HepG2 (cell line): ENCODE data around the gene LPCAT4. TPM values are rescaled to one million over a fixed set of nuclear protein-coding genes. Genes with fewer than 3 reads are reported as not detected.

Experiments used
- CCAR2 ChIP-seq: fragments of 200-400 bp; formaldehyde crosslinking; optimal IDR thresholded peaks from 2 replicates; pipeline ENCODE3; 2018; ENCODE audit warnings: low read depth, mild to moderate bottlenecking, low read length, moderate library complexity
- HMGA1 ChIP-seq: sonication (generic); formaldehyde crosslinking; conservative IDR thresholded peaks from 2 replicates; pipeline ENCODE4 v1.4.0; 2020; ENCODE audit warnings: missing genetic modification reagents
- KAT2B ChIP-seq: fragments of 150-350 bp; IDR thresholded peaks from 2 replicates; pipeline ENCODE4 v1.6.1; 2014; ENCODE audit warnings: low read depth, low read length, borderline replicate concordance
- MED8 ChIP-seq: sonication (generic); formaldehyde crosslinking; IDR thresholded peaks from 2 replicates; pipeline ENCODE4 v1.8.1; 2023; ENCODE audit warnings: mild to moderate bottlenecking, missing genetic modification reagents; ENCODE audit not compliant: insufficient replicate concordance
- NFE2 ChIP-seq: sonication (generic); formaldehyde crosslinking; IDR thresholded peaks from 2 replicates; pipeline ENCODE4 v1.4.0; 2020; ENCODE audit warnings: missing genetic modification reagents
- PAXIP1 ChIP-seq: sonication (generic); formaldehyde crosslinking; conservative IDR thresholded peaks from 2 replicates; pipeline ENCODE4 v1.4.0; 2020; ENCODE audit warnings: mild to moderate bottlenecking, missing genetic modification reagents, moderate library complexity
- POLR2AphosphoS5 ChIP-seq: IDR thresholded peaks from 2 replicates; pipeline ENCODE4 v1.6.1; 2012; ENCODE audit warnings: low read depth, low read length
- SNAI1 ChIP-seq: sonication (generic); formaldehyde crosslinking; IDR thresholded peaks from 2 replicates; pipeline ENCODE4 v1.5.0; 2020; ENCODE audit warnings: mild to moderate bottlenecking, missing genetic modification reagents, borderline replicate concordance
- SNAPC2 ChIP-seq: sonication (generic); formaldehyde crosslinking; IDR thresholded peaks from 2 replicates; pipeline ENCODE4 v1.8.1; 2022; ENCODE audit warnings: mild to moderate bottlenecking, missing genetic modification reagents
- SOX6 ChIP-seq, 2 experiments: fragments of 450-650 bp in 1 of 2; sonication (generic) in 1 of 2; formaldehyde crosslinking in 1 of 2; IDR thresholded peaks; 2 replicates each; pipeline versions ENCODE4 v1.4.0 to v1.6.1; 2017 to 2020; ENCODE audit warnings: antibody characterized with exemption in 1 of 2, mild to moderate bottlenecking in 1 of 2, missing genetic modification reagents in 1 of 2
- SRSF1 ChIP-seq: fragments of 200-400 bp; formaldehyde crosslinking; optimal IDR thresholded peaks from 2 replicates; pipeline ENCODE3; 2017; ENCODE audit warnings: mild to moderate bottlenecking, low read depth, low read length, moderate library complexity
- ZBTB7B ChIP-seq: sonication (generic); formaldehyde crosslinking; IDR thresholded peaks from 2 replicates; pipeline ENCODE4 v1.4.0; 2020; ENCODE audit warnings: missing genetic modification reagents
- ZNF367 ChIP-seq: sonication (generic); formaldehyde crosslinking; IDR thresholded peaks from 2 replicates; pipeline ENCODE4 v1.4.0; 2020; ENCODE audit warnings: missing genetic modification reagents, borderline replicate concordance
- polyA plus RNA-seq, 8 experiments: library from polyadenylated mRNA; depleted of rRNA in 3 of 8; stranded (reverse) in 7 of 8; unstranded in 1 of 8; fragments of >200 nt; fragmentation: Illumina TruSeq in 4 of 8; extraction: Trizol in 4 of 8; gene quantifications; 2 replicates each; pipeline versions ENCODE4 v1.2.1 to v1.2.3, GENCODE V29; 2011 to 2016; ENCODE audit warnings: low read depth in 4 of 8, missing spikeins in 1 of 8, mixed read lengths in 1 of 8; ENCODE audit not compliant: insufficient read depth in 1 of 8
- total RNA-seq, 5 experiments: library from RNA; depleted of rRNA; stranded (reverse); fragments of >200 nt; fragmentation: Illumina TruSeq; extraction: Trizol; gene quantifications; 2 replicates each; pipeline ENCODE4 v1.2.3, GENCODE V29; 2016; ENCODE audit warnings: low read depth in 1 of 5
- TF ChIP-seq, protein P1 (sequence below): sonication (generic); formaldehyde crosslinking; IDR thresholded peaks from 2 replicates; pipeline ENCODE4 v1.8.0; 2022; ENCODE audit warnings: missing genetic modification reagents, mild to moderate bottlenecking, borderline replicate concordance
- TF ChIP-seq, protein P2 (sequence below): IDR thresholded peaks from 2 replicates; pipeline ENCODE4 v1.6.1; 2016; ENCODE audit warnings: low read depth
- TF ChIP-seq, protein P3 (sequence below): sonication (generic); formaldehyde crosslinking; IDR thresholded peaks from 2 replicates; pipeline ENCODE4 v1.5.0; 2020; ENCODE audit warnings: mild to moderate bottlenecking, missing genetic modification reagents
- TF ChIP-seq, protein P4 (sequence below): sonication (generic); formaldehyde crosslinking; IDR thresholded peaks from 2 replicates; pipeline ENCODE4 v1.5.1; 2020; ENCODE audit warnings: missing genetic modification reagents, mild to moderate bottlenecking, borderline replicate concordance

Gene LPCAT4
- total and polyA plus RNA-seq, 2 of the 13 experiments (the other 11 are each of a cell fraction or from before 2014, with no cell fraction given) = 8.1 to 57.1 TPM

GRCh38 chr15:34318277-34319079 is 48.5 kb downstream of the LPCAT4 start (continued):
- TF ChIP-seq, protein P1, sequence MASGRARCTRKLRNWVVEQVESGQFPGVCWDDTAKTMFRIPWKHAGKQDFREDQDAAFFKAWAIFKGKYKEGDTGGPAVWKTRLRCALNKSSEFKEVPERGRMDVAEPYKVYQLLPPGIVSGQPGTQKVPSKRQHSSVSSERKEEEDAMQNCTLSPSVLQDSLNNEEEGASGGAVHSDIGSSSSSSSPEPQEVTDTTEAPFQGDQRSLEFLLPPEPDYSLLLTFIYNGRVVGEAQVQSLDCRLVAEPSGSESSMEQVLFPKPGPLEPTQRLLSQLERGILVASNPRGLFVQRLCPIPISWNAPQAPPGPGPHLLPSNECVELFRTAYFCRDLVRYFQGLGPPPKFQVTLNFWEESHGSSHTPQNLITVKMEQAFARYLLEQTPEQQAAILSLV (CRISPR knock-in tag) = no peak
- TF ChIP-seq HMGA1 (CRISPR knock-in tag) (no peak), ZBTB7B (CRISPR knock-in tag) (no peak), PAXIP1 (CRISPR knock-in tag) (no peak; the same call in 1 of the 2 replicates), SOX6 (IDR thresholded peaks at IDR 0.05) (no peak), SOX6 (CRISPR knock-in tag; IDR thresholded peaks at IDR 0.05) (peak; percentile 74), SNAI1 (CRISPR knock-in tag) (no peak), SNAPC2 (CRISPR knock-in tag) (no peak), ZNF367 (CRISPR knock-in tag) (no peak), CCAR2 (no peak), NFE2 (no peak), SRSF1 (no peak), POLR2AphosphoS5 (peak; percentile 87), MED8 (CRISPR knock-in tag) (no peak), KAT2B (no peak)
- TF ChIP-seq, protein P2, sequence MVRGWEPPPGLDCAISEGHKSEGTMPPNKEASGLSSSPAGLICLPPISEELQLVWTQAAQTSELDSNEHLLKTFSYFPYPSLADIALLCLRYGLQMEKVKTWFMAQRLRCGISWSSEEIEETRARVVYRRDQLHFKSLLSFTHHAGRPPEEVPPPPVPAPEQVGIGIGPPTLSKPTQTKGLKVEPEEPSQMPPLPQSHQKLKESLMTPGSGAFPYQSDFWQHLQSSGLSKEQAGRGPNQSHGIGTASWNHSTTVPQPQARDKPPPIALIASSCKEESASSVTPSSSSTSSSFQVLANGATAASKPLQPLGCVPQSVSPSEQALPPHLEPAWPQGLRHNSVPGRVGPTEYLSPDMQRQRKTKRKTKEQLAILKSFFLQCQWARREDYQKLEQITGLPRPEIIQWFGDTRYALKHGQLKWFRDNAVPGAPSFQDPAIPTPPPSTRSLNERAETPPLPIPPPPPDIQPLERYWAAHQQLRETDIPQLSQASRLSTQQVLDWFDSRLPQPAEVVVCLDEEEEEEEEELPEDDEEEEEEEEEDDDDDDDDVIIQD (CRISPR knock-in tag) = peak; percentile 76; the same call in 1 of the 2 replicates
- TF ChIP-seq, protein P3, sequence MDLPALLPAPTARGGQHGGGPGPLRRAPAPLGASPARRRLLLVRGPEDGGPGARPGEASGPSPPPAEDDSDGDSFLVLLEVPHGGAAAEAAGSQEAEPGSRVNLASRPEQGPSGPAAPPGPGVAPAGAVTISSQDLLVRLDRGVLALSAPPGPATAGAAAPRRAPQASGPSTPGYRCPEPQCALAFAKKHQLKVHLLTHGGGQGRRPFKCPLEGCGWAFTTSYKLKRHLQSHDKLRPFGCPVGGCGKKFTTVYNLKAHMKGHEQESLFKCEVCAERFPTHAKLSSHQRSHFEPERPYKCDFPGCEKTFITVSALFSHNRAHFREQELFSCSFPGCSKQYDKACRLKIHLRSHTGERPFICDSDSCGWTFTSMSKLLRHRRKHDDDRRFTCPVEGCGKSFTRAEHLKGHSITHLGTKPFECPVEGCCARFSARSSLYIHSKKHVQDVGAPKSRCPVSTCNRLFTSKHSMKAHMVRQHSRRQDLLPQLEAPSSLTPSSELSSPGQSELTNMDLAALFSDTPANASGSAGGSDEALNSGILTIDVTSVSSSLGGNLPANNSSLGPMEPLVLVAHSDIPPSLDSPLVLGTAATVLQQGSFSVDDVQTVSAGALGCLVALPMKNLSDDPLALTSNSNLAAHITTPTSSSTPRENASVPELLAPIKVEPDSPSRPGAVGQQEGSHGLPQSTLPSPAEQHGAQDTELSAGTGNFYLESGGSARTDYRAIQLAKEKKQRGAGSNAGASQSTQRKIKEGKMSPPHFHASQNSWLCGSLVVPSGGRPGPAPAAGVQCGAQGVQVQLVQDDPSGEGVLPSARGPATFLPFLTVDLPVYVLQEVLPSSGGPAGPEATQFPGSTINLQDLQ (CRISPR knock-in tag) = no peak
- TF ChIP-seq, protein P4, sequence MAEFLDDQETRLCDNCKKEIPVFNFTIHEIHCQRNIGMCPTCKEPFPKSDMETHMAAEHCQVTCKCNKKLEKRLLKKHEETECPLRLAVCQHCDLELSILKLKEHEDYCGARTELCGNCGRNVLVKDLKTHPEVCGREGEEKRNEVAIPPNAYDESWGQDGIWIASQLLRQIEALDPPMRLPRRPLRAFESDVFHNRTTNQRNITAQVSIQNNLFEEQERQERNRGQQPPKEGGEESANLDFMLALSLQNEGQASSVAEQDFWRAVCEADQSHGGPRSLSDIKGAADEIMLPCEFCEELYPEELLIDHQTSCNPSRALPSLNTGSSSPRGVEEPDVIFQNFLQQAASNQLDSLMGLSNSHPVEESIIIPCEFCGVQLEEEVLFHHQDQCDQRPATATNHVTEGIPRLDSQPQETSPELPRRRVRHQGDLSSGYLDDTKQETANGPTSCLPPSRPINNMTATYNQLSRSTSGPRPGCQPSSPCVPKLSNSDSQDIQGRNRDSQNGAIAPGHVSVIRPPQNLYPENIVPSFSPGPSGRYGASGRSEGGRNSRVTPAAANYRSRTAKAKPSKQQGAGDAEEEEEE (CRISPR knock-in tag) = no peak
